ENCODE data around the gene ATP1A2.
"Not testable (repeated sequence)": the region's sequence is repeated elsewhere in the genome, so short reads cannot be mapped to it uniquely, and the experiment has no call there.

The ATP1A2 gene

GRCh38 chr1:160126342-160126741 lies 10.8 kb downstream of the ATP1A2 start:
- not testable (repeated sequence) for DNase-seq

GRCh38 chr1:160127381-160127780 lies 11.8 kb downstream of the ATP1A2 start:
- DNase-seq, result no peak

GRCh38 chr1:160127865-160128523 lies 12.4 kb downstream of the ATP1A2 start:
- no peak for DNase-seq

GRCh38 chr1:160128636-160129035 lies 13.1 kb downstream of the ATP1A2 start:
- no peak for DNase-seq

GRCh38 chr1:160129046-160129445 lies 13.5 kb downstream of the ATP1A2 start:
- no peak for DNase-seq

GRCh38 chr1:160129558-160129957 lies 14.0 kb downstream of the ATP1A2 start:
- DNase-seq, result no peak

GRCh38 chr1:160129966-160130365 lies 14.4 kb downstream of the ATP1A2 start:
- no peak for DNase-seq

- no peak for DNase-seq
Observed at GRCh38 chr1:160130486-160130885, 14.9 kb downstream of the ATP1A2 start.

- no peak for DNase-seq
Observed at GRCh38 chr1:160130939-160131338, 15.4 kb downstream of the ATP1A2 start.

GRCh38 chr1:160131803-160132565 lies 16.4 kb downstream of the ATP1A2 start:
- no peak for DNase-seq

- no peak for DNase-seq
Observed at GRCh38 chr1:160133990-160134770, 18.6 kb downstream of the ATP1A2 start.

GRCh38 chr1:160134791-160135572 lies 19.4 kb downstream of the ATP1A2 start:
- DNase-seq, result no peak

- DNase-seq, result no peak
Observed at GRCh38 chr1:160136121-160136925, 20.8 kb downstream of the ATP1A2 start.

- no peak for DNase-seq
Observed at GRCh38 chr1:160136926-160137200, 21.3 kb downstream of the ATP1A2 start.

- no peak for DNase-seq
Observed at GRCh38 chr1:160137216-160137862, 21.8 kb downstream of the ATP1A2 start.

GRCh38 chr1:160139840-160140239 lies 24.3 kb downstream of the ATP1A2 start:
- no peak for DNase-seq

- no peak for DNase-seq
Observed at GRCh38 chr1:160143695-160144094, 28.1 kb downstream of the ATP1A2 start.

GRCh38 chr1:160144921-160145320 lies 29.4 kb downstream of the ATP1A2 start:
- no peak for DNase-seq

GRCh38 chr1:160146107-160146506 lies 30.5 kb downstream of the ATP1A2 start:
- DNase-seq, result no peak

GRCh38 chr1:160148121-160148520 lies 32.6 kb downstream of the ATP1A2 start:
- no peak for DNase-seq

- no peak for DNase-seq
Observed at GRCh38 chr1:160149233-160149632, 33.7 kb downstream of the ATP1A2 start.

GRCh38 chr1:160149716-160150115 lies 34.2 kb downstream of the ATP1A2 start:
- no peak for DNase-seq
